Measurements from ENCODE around the gene MUS81.
A peak's percentile ranks its signal among the peaks of the same experiment; 100 is the strongest.
"Not testable (repeated sequence)": the region's sequence is repeated elsewhere in the genome, so short reads cannot be mapped to it uniquely, and the experiment has no call there.

The MUS81 gene

GRCh38 chr11:65860278-65861164, at the start of gene MUS81:
Gene MUS81, plus strand, starts transcription at chr11:65860433. Its CDS starts 321 bp downstream, at chr11:65860754.
- DNase-seq (ENCODE audit: low read depth), result peak; percentile 92

GRCh38 chr11:65811764-65812475, 48.3 kb upstream of the MUS81 start:
- DNase-seq (ENCODE audit: low read depth), result no peak

GRCh38 chr11:65814131-65814985, 45.9 kb upstream of the MUS81 start:
- no peak for DNase-seq (ENCODE audit: low read depth)

GRCh38 chr11:65814986-65815565, 45.2 kb upstream of the MUS81 start:
- no peak for DNase-seq (ENCODE audit: low read depth)

GRCh38 chr11:65816696-65817095, 43.5 kb upstream of the MUS81 start:
- DNase-seq (ENCODE audit: low read depth), result no peak

GRCh38 chr11:65817312-65817834, 42.9 kb upstream of the MUS81 start:
- no peak for DNase-seq (ENCODE audit: low read depth)

- DNase-seq (ENCODE audit: low read depth), result peak; percentile 28
Measured at GRCh38 chr11:65817835-65818680, 42.2 kb upstream of the MUS81 start.

GRCh38 chr11:65821107-65821506, 39.1 kb upstream of the MUS81 start:
- DNase-seq (ENCODE audit: low read depth), result no peak

- no peak for DNase-seq (ENCODE audit: low read depth)
Measured at GRCh38 chr11:65822776-65823528, 37.3 kb upstream of the MUS81 start.

- no peak for DNase-seq (ENCODE audit: low read depth)
Measured at GRCh38 chr11:65826984-65827735, 33.1 kb upstream of the MUS81 start.

- DNase-seq (ENCODE audit: low read depth), result no peak
Measured at GRCh38 chr11:65829459-65829858, 30.8 kb upstream of the MUS81 start.

GRCh38 chr11:65832231-65832630, 28.0 kb upstream of the MUS81 start:
- not testable (repeated sequence) for DNase-seq (ENCODE audit: low read depth)

- peak; percentile 59 for DNase-seq (ENCODE audit: low read depth)
Measured at GRCh38 chr11:65833297-65834030, 26.8 kb upstream of the MUS81 start, which contains the start of gene SNX32. Gene SNX32, plus strand, starts transcription at chr11:65833963. Its CDS starts 103 bp downstream, at chr11:65834066.

GRCh38 chr11:65834202-65834601, 26.0 kb upstream of the MUS81 start:
- no peak for DNase-seq (ENCODE audit: low read depth)

- DNase-seq (ENCODE audit: low read depth), result no peak
Measured at GRCh38 chr11:65842144-65842543, 18.1 kb upstream of the MUS81 start.

GRCh38 chr11:65843811-65844210, 16.4 kb upstream of the MUS81 start:
- no peak for DNase-seq (ENCODE audit: low read depth)

GRCh38 chr11:65844231-65844872, 15.9 kb upstream of the MUS81 start:
- no peak for DNase-seq (ENCODE audit: low read depth)

GRCh38 chr11:65847746-65848145, 12.5 kb upstream of the MUS81 start:
- DNase-seq (ENCODE audit: low read depth), result no peak
